HL-60 (cell line): ENCODE results near the gene DLK2.

Experiments used
- POLR2AphosphoS5 ChIP-seq: IDR thresholded peaks from 2 replicates; pipeline ENCODE4 v1.6.1; 2012; ENCODE audit warnings: low read depth
- TF ChIP-seq, protein P1 (sequence below): IDR thresholded peaks from one replicate; pipeline ENCODE4 v1.5.1; 2011; ENCODE audit warnings: low read length, control low read depth, inconsistent platforms; ENCODE audit not compliant: insufficient read depth

DNA sequence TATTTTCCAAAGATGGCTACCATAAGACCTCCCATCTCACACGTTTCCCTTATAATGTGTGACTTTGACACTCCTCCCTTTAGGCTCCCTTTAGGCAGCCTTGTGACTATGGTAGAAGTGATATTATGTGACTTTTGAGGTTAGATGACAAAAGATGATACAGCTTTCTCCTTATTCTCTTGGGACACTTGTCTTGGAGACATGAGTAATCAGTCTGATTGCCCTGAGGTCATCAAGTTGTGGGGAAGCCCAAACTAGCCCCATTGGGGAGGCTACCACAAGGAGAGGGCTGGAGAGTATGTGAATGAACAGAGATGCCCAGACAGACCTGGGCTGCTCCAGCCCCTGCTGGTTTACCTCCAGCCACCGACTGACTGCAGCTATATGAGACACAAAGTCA lies 10.6 kb upstream of the DLK2 start:
- TF ChIP-seq POLR2AphosphoS5 = no peak
- TF ChIP-seq, protein P1, sequence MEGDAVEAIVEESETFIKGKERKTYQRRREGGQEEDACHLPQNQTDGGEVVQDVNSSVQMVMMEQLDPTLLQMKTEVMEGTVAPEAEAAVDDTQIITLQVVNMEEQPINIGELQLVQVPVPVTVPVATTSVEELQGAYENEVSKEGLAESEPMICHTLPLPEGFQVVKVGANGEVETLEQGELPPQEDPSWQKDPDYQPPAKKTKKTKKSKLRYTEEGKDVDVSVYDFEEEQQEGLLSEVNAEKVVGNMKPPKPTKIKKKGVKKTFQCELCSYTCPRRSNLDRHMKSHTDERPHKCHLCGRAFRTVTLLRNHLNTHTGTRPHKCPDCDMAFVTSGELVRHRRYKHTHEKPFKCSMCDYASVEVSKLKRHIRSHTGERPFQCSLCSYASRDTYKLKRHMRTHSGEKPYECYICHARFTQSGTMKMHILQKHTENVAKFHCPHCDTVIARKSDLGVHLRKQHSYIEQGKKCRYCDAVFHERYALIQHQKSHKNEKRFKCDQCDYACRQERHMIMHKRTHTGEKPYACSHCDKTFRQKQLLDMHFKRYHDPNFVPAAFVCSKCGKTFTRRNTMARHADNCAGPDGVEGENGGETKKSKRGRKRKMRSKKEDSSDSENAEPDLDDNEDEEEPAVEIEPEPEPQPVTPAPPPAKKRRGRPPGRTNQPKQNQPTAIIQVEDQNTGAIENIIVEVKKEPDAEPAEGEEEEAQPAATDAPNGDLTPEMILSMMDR = no peak
